SK-N-MC (cell line): Measurements from ENCODE around the gene CENPK.

ENCODE experiments used
- DNase-seq: peaks from one replicate; pipeline ENCODE4 v3.0.0-alpha.2; 2011; ENCODE audit warnings: low read depth, low spot score
- H3K27ac ChIP-seq: fragments of 200-600 bp; sonication (generic); 2 replicates; pipeline ENCODE4 v1.5.1; 2016; ENCODE audit warnings: mixed run types
- H3K36me3 ChIP-seq: fragments of 200-600 bp; sonication (generic); 2 replicates; pipeline ENCODE4 v1.6.1; 2017; ENCODE audit warnings: antibody characterized with exemption, low read length, mixed read lengths; ENCODE audit not compliant: insufficient read depth
- H3K4me3 ChIP-seq: fragments of 200-600 bp; sonication (generic); 2 replicates; pipeline ENCODE4 v1.5.1; 2016
- H3K9ac ChIP-seq: fragments of 200-600 bp; sonication (generic); 2 replicates; pipeline ENCODE4 v1.8.0; 2017; ENCODE audit warnings: mixed run types, mixed read lengths; ENCODE audit not compliant: insufficient read length
- H3K9me3 ChIP-seq: fragments of 200-600 bp; sonication (generic); 2 replicates; pipeline ENCODE4 v1.6.1; 2017; ENCODE audit warnings: low read depth, mild to moderate bottlenecking, antibody characterized with exemption, low read length, moderate library complexity, mixed read lengths
- EZH2 ChIP-seq: fragments of 200-600 bp; sonication (generic); IDR thresholded peaks from one replicate; pipeline ENCODE4 v1.6.1; 2017; ENCODE audit warnings: antibody characterized with exemption
- FOXP2 ChIP-seq: optimal IDR thresholded peaks from 2 replicates; pipeline ENCODE3; 2011; ENCODE audit warnings: mild to moderate bottlenecking, moderate library complexity; ENCODE audit not compliant: insufficient read depth; ENCODE audit errors: extremely low read length, control extremely low read depth
- POLR2AphosphoS5 ChIP-seq: IDR thresholded peaks from 2 replicates; pipeline ENCODE4 v1.6.1; 2012; ENCODE audit warnings: mild to moderate bottlenecking, low read depth, low read length, borderline replicate concordance

Gene CENPK

DNA sequence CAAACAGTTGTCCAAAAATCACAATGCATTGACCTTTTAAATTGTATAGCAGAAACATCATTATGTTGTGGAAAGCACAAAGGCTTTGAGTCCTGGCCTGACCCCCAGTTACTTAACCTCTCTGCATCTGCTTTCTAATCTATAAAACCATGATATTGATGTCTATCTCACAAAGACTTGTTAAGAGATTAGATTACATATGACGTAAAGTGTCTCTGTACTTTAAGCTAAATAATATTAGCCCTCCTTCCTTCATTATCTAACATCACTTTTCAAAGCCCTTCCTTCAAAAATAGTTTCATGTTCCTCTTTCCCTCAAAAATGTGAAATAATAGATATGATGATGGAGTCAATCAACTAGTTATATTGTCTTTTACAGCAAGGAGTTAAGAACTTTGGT, 84.6 kb downstream of the CENPK start:
- DNase-seq = no peak
- Histone ChIP-seq H3K9me3 (no peaks in the 10 kb centered on the region), H3K27ac (no peak overlapping the region), H3K36me3 (no peaks in the 10 kb centered on the region), H3K9ac (no peak overlapping the region), H3K4me3 (no peak overlapping the region)
- TF ChIP-seq POLR2AphosphoS5 (no peak), EZH2 (no peak), FOXP2 (no peak)

DNA sequence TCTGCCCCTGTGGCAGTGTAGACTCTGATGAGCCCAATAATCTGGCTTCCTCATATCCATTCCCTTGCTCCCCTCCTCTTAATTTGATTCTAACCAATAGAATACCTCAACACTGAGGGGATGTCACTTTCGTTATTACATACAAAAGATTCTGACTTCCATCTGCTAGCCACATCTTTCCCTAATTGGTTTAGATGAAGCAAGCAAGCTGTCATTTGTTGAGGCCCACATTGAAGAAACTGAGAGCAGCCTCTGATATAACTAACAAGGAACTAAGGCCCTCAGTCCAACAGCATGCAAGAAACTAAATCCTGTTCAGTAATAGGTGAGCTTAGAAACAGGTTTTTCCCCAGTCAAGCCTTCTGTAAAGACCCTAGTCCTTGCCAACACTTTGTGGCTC, 87.1 kb downstream of the CENPK start:
- DNase-seq = no peak
- H3K27ac ChIP-seq = no peak overlapping the region
- no peak overlapping the region for H3K4me3 ChIP-seq
- TF ChIP-seq POLR2AphosphoS5 (no peak), FOXP2 (no peak), EZH2 (no peak)
- H3K9ac ChIP-seq = no peak overlapping the region
- H3K9me3 ChIP-seq = no peaks in the 10 kb centered on the region
- H3K36me3 ChIP-seq = no peaks in the 10 kb centered on the region

DNA sequence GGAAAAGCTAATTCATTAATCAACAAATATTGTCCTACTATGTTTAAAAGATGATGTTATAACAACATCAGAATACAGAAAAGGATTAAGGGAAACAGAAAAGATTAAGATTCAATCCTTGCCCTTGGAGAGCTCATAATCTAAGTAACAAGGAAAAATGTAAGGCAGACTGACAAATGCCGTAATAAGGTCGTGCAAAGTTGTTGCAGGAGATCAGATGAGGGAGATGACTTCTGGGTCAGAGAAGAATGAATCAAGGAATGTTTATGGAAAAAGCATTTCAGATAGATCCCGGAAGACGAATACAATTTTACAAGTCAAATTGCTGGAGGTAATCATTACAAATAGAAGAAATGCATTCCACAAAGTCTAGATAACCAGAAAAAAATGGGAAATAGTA, 87.6 kb downstream of the CENPK start:
- H3K27ac ChIP-seq = no peak overlapping the region
- no peak overlapping the region for H3K9ac ChIP-seq
- no peaks in the 10 kb centered on the region for H3K36me3 ChIP-seq
- H3K4me3 ChIP-seq = no peak overlapping the region
- DNase-seq = no peak
- H3K9me3 ChIP-seq = no peaks in the 10 kb centered on the region
- no peak for TF ChIP-seq POLR2AphosphoS5
- TF ChIP-seq EZH2 = no peak
- no peak for TF ChIP-seq FOXP2

DNA sequence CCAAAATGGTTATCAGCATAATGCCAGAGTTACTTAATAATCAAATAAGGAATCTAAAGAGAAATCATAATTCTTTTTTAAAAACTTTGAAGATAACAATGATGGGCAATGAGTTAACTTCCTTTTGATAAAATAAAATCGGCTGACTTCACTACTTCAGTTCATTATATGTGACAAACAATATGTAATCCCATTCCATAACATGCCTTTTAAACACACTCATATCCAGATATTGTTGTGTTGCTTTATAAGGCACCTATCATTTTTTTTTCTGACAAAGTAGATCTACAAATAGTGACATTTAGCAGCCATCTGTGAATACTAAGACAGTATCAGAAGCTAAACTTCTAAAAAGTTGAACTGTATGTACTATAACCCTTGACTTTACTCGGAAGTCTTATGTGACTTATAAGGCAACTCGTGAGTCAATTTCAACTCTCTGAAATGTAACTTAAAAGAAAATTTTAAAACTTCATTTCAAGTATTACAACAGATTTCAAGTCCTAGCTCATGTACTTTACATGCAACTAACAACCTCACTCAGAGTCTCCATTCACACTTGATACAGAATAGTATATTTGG, 88.7 kb downstream of the CENPK start:
- H3K36me3 ChIP-seq = no peaks in the 10 kb centered on the region
- TF ChIP-seq POLR2AphosphoS5 (no peak), FOXP2 (no peak), EZH2 (no peak)
- no peak overlapping the region for H3K4me3 ChIP-seq
- no peaks in the 10 kb centered on the region for H3K9me3 ChIP-seq
- DNase-seq = no peak
- H3K27ac ChIP-seq = no peak overlapping the region
- H3K9ac ChIP-seq = no peak overlapping the region

DNA sequence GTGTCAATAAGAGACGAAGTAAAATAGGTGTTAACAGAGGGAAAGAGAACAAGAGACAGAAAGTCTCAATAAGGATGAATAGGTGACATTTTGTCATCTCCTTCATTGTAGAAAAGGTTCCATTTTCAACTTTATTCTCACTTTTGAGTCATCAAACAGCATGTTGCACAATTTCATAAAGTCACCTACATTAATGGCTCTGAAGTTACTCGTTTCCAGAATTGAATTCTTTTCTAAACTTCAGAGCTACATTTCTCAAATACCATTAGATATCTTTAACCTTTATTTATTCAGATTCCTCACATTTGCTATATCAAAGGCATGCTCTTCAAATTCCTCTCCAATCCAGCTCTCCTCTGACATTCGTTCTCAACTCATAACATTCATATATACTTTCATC, 94.3 kb downstream of the CENPK start:
- TF ChIP-seq POLR2AphosphoS5 = no peak
- TF ChIP-seq FOXP2 = no peak
- TF ChIP-seq EZH2 = no peak
- Histone ChIP-seq H3K9me3 (no peaks in the 10 kb centered on the region), H3K4me3 (no peak overlapping the region), H3K9ac (no peak overlapping the region), H3K27ac (no peak overlapping the region), H3K36me3 (no peaks in the 10 kb centered on the region)
- DNase-seq = no peak
